GM21737 (cell line): ENCODE measurements around the gene PGK1.
"Not testable (repeated sequence)": the region's sequence is repeated elsewhere in the genome, so short reads cannot be mapped to it uniquely, and the experiment has no call there.

Experiments
- ATAC-seq: cut with Tn5 transposase; IDR thresholded peaks from one replicate; pipeline ENCODE4 v1.9.1; 2021; ENCODE audit warnings: mild to moderate bottlenecking, moderate library complexity; ENCODE audit not compliant: unreplicated experiment

Gene PGK1

GRCh38 chrX:78111140-78111931, 7.3 kb downstream of the PGK1 start:
- ATAC-seq, result no peak

- ATAC-seq, result no peak
These were observed 12.3 kb downstream of the PGK1 start for GRCh38 chrX:78116365-78116764.

- no peak for ATAC-seq
These were observed 12.7 kb downstream of the PGK1 start for GRCh38 chrX:78116766-78117165.

GRCh38 chrX:78118628-78119027, 14.6 kb downstream of the PGK1 start:
- ATAC-seq, result no peak

- ATAC-seq, result no peak
These were observed 15.6 kb downstream of the PGK1 start for GRCh38 chrX:78119521-78120227.

GRCh38 chrX:78123190-78123589, 19.1 kb downstream of the PGK1 start:
- ATAC-seq, result no peak

GRCh38 chrX:78124307-78124706, 20.3 kb downstream of the PGK1 start:
- no peak for ATAC-seq

GRCh38 chrX:78125148-78125547, 21.1 kb downstream of the PGK1 start:
- no peak for ATAC-seq

GRCh38 chrX:78125781-78126180, 21.7 kb downstream of the PGK1 start:
- ATAC-seq, result not testable (repeated sequence)

GRCh38 chrX:78129714-78130113, 25.7 kb downstream of the PGK1 start:
- ATAC-seq, result no peak

GRCh38 chrX:78130396-78130795, 26.3 kb downstream of the PGK1 start:
- no peak for ATAC-seq

GRCh38 chrX:78131117-78131516, 27.1 kb downstream of the PGK1 start:
- no peak for ATAC-seq

- ATAC-seq, result no peak
These were observed 29.4 kb downstream of the PGK1 start for GRCh38 chrX:78133238-78133960.

- peak; percentile 92 for ATAC-seq
These were observed 35.4 kb downstream of the PGK1 start, which contains the start of gene TAF9B for GRCh38 chrX:78139160-78140123. Gene TAF9B, minus strand, starts transcription at chrX:78139650. Its CDS starts 39 bp downstream, at chrX:78139611.

GRCh38 chrX:78140206-78140605, 36.2 kb downstream of the PGK1 start:
- ATAC-seq, result no peak

GRCh38 chrX:78147002-78147540, 43.0 kb downstream of the PGK1 start:
- ATAC-seq, result not testable (repeated sequence)

GRCh38 chrX:78157373-78157772, 53.3 kb downstream of the PGK1 start:
- ATAC-seq, result not testable (repeated sequence)

- ATAC-seq, result not testable (repeated sequence)
These were observed 53.8 kb downstream of the PGK1 start for GRCh38 chrX:78157846-78158245.

GRCh38 chrX:78160711-78161110, 56.7 kb downstream of the PGK1 start:
- ATAC-seq, result not testable (repeated sequence)

GRCh38 chrX:78163175-78163574, 59.1 kb downstream of the PGK1 start:
- not testable (repeated sequence) for ATAC-seq
